Measurements from ENCODE around the gene PKD2. TPM values are rescaled to one million over a fixed set of nuclear protein-coding genes. Genes with fewer than 3 reads are reported as not detected.
A peak's percentile ranks its signal among the peaks of the same experiment; 100 is the strongest.

Gene PKD2
- total and polyA plus RNA-seq, 2 of the 13 experiments (the other 11 are each of a cell fraction or from before 2014, with no cell fraction given) = 5.6 to 9.1 TPM

GRCh38 chr4:88012647-88013046 is 5.2 kb downstream of the PKD2 start:
- 78% methylated on average over 3 of the region's 3 CpGs for WGBS (ENCODE audit: low lambda C conversion rate)
- ATAC-seq = no peak
- intact Hi-C loops (cut with micrococcal nuclease; ENCODE audit: unreplicated experiment) (no loop called here), in situ Hi-C loops (cut with HindIII; ENCODE audit: extremely low pct_ligation_motif_present, low pct_unique_long_range_greater_than_20kb) (no loop called here)
- ChIA-PET CTCF (ENCODE audit: low intra/inter-chr PET ratio, low total read pairs) (no interaction called here), POLR2A (no interaction called here)
- no peak for DNase-seq (ENCODE audit: low spot score)
- H3K79me2 ChIP-seq (ENCODE audit: insufficient read depth, low read length) = peaks cover 16% of the 10 kb centered on the region
- BruUV-seq (replicated peaks) = no TSS peak
- H3K4me2 ChIP-seq (ENCODE audit: low read depth, low read length) = no peak overlapping the region
- TF ChIP-seq, protein P1, sequence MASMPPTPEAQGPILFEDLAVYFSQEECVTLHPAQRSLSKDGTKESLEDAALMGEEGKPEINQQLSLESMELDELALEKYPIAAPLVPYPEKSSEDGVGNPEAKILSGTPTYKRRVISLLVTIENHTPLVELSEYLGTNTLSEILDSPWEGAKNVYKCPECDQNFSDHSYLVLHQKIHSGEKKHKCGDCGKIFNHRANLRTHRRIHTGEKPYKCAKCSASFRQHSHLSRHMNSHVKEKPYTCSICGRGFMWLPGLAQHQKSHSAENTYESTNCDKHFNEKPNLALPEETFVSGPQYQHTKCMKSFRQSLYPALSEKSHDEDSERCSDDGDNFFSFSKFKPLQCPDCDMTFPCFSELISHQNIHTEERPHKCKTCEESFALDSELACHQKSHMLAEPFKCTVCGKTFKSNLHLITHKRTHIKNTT (CRISPR knock-in tag; IDR thresholded peaks at IDR 0.05) = no peak
- TF ChIP-seq, protein P2, sequence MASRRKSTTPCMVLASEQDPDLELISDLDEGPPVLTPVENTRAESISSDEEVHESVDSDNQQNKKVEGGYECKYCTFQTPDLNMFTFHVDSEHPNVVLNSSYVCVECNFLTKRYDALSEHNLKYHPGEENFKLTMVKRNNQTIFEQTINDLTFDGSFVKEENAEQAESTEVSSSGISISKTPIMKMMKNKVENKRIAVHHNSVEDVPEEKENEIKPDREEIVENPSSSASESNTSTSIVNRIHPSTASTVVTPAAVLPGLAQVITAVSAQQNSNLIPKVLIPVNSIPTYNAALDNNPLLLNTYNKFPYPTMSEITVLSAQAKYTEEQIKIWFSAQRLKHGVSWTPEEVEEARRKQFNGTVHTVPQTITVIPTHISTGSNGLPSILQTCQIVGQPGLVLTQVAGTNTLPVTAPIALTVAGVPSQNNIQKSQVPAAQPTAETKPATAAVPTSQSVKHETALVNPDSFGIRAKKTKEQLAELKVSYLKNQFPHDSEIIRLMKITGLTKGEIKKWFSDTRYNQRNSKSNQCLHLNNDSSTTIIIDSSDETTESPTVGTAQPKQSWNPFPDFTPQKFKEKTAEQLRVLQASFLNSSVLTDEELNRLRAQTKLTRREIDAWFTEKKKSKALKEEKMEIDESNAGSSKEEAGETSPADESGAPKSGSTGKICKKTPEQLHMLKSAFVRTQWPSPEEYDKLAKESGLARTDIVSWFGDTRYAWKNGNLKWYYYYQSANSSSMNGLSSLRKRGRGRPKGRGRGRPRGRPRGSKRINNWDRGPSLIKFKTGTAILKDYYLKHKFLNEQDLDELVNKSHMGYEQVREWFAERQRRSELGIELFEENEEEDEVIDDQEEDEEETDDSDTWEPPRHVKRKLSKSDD (CRISPR knock-in tag; IDR thresholded peaks at IDR 0.05; ENCODE audit: low read depth) = no peak
- TF ChIP-seq, protein P3, sequence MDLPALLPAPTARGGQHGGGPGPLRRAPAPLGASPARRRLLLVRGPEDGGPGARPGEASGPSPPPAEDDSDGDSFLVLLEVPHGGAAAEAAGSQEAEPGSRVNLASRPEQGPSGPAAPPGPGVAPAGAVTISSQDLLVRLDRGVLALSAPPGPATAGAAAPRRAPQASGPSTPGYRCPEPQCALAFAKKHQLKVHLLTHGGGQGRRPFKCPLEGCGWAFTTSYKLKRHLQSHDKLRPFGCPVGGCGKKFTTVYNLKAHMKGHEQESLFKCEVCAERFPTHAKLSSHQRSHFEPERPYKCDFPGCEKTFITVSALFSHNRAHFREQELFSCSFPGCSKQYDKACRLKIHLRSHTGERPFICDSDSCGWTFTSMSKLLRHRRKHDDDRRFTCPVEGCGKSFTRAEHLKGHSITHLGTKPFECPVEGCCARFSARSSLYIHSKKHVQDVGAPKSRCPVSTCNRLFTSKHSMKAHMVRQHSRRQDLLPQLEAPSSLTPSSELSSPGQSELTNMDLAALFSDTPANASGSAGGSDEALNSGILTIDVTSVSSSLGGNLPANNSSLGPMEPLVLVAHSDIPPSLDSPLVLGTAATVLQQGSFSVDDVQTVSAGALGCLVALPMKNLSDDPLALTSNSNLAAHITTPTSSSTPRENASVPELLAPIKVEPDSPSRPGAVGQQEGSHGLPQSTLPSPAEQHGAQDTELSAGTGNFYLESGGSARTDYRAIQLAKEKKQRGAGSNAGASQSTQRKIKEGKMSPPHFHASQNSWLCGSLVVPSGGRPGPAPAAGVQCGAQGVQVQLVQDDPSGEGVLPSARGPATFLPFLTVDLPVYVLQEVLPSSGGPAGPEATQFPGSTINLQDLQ (CRISPR knock-in tag; IDR thresholded peaks at IDR 0.05) = no peak
- TF ChIP-seq CEBPB (IDR thresholded peaks at IDR 0.05; ENCODE audit: borderline replicate concordance, low read depth, low read length) (peak; percentile 75), ZNF777 (CRISPR knock-in tag; IDR thresholded peaks at IDR 0.05) (no peak), SOX6 (IDR thresholded peaks at IDR 0.05) (no peak), SOX6 (CRISPR knock-in tag; IDR thresholded peaks at IDR 0.05) (no peak), ATF7 (IDR thresholded peaks at IDR 0.05) (0 out of 2 replicates have a peak, but pooled peaks have one; percentile 21), ATF7 (CRISPR knock-in tag; IDR thresholded peaks at IDR 0.05) (no peak)
- TF ChIP-seq, protein P4, sequence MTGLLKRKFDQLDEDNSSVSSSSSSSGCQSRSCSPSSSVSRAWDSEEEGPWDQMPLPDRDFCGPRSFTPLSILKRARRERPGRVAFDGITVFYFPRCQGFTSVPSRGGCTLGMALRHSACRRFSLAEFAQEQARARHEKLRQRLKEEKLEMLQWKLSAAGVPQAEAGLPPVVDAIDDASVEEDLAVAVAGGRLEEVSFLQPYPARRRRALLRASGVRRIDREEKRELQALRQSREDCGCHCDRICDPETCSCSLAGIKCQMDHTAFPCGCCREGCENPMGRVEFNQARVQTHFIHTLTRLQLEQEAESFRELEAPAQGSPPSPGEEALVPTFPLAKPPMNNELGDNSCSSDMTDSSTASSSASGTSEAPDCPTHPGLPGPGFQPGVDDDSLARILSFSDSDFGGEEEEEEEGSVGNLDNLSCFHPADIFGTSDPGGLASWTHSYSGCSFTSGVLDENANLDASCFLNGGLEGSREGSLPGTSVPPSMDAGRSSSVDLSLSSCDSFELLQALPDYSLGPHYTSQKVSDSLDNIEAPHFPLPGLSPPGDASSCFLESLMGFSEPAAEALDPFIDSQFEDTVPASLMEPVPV (CRISPR knock-in tag; IDR thresholded peaks at IDR 0.05) = no peak
- no peaks in the 10 kb centered on the region for H4K20me1 ChIP-seq (ENCODE audit: insufficient read depth, low read length)
- no peaks in the 10 kb centered on the region for H3K27me3 ChIP-seq (ENCODE audit: control insufficient read depth in 1 of 2, insufficient read depth in 2 of 2, low read length in 2 of 2)
- no peak overlapping the region for H2AFZ ChIP-seq (ENCODE audit: low read length)
- H3K9me3 ChIP-seq (ENCODE audit: low read length) = no peaks in the 10 kb centered on the region
- no peak overlapping the region for H3K9ac ChIP-seq (ENCODE audit: insufficient read depth, low read depth, low read length)
- peaks cover 54% of the 10 kb centered on the region for H3K4me1 ChIP-seq (ENCODE audit: insufficient read depth, low read length)
- no peak overlapping the region for H3K4me3 ChIP-seq (replicated peaks in 1 of 3; ENCODE audit: insufficient read depth in 1 of 3, low read depth in 2 of 3, low read length in 3 of 3)
- H3K27ac ChIP-seq (ENCODE audit: extremely low read length, insufficient read depth, low read length) = no peak overlapping the region
- peak; percentile 54 for FAIRE-seq
- no peaks in the 10 kb centered on the region for H3K36me3 ChIP-seq (replicated peaks in 1 of 2; ENCODE audit: control insufficient read depth in 1 of 2, insufficient read depth in 2 of 2, low read length in 2 of 2)

All from HepG2 (cell line).